Tibial artery (tissue), 4 donors: ENCODE data around the gene PALLD.

Source experiments
- DNase-seq, 2 donors: peaks; one replicate each; pipeline ENCODE4 v3.0.0-alpha.2; 2019
- H3K27ac ChIP-seq, 2 donors: fragments of 200-600 bp; sonication (generic) in 1 of 2; 1 replicate in 1 of 2; 2 replicates in 1 of 2; pipeline ENCODE4 v1.5.1; 2018 to 2019; ENCODE audit warnings: mild to moderate bottlenecking in 1 of 2
- H3K27me3 ChIP-seq, 2 donors: fragments of 200-600 bp; sonication (generic) in 1 of 2; one replicate each; pipeline versions ENCODE4 v1.5.1 to v1.6.0; 2016 to 2019
- H3K36me3 ChIP-seq, 3 donors: fragments of 200-600 bp; sonication (generic) in 2 of 3; one replicate each; pipeline ENCODE4 v1.5.1; 2016 to 2019; ENCODE audit warnings: mild to moderate bottlenecking in 2 of 3
- H3K4me1 ChIP-seq, 4 donors: fragments of 200-600 bp; sonication (generic) in 2 of 4; 1 replicate in 3 of 4; 2 replicates in 1 of 4; pipeline ENCODE4 v1.5.1; 2016 to 2019
- H3K4me3 ChIP-seq, 2 donors: fragments of 200-600 bp; sonication (generic) in 1 of 2; 1 replicate in 1 of 2; 2 replicates in 1 of 2; pipeline ENCODE4 v1.5.1; 2018 to 2019; ENCODE audit warnings: mild to moderate bottlenecking in 2 of 2
- H3K9me3 ChIP-seq, 3 donors: fragments of 200-600 bp; sonication (generic) in 1 of 3; one replicate each; pipeline ENCODE4 v1.5.1; 2016 to 2019
- CTCF ChIP-seq, 2 experiments: fragments of 200-600 bp in 1 of 2; fragments of 450-650 bp in 1 of 2; IDR thresholded peaks; one replicate each; pipeline ENCODE4 v1.5.1; 2017 to 2019; ENCODE audit warnings: antibody characterized with exemption in 2 of 2, mild to moderate bottlenecking in 1 of 2, moderate library complexity in 1 of 2
- intact Hi-C: fragments of 100-400 bp; cut with DNase I; formaldehyde crosslinking; loops from one replicate; pipeline ENCODE4 v1.15.0; 2023; ENCODE audit warnings: low total_unique reads

The PALLD gene

GRCh38 chr4:168514249-168514852 lies 17.5 kb downstream of the PALLD start:
- H3K4me1 ChIP-seq: no peaks in the 10 kb centered on the region
- intact Hi-C loops: loop anchor here (10.0 kb wide), 1 partner anchor 430 kb away; no protein-coding TSS in a partner anchor
- no peak overlapping the region for H3K4me3 ChIP-seq
- no peaks in the 10 kb centered on the region for H3K27me3 ChIP-seq
- no peaks in the 10 kb centered on the region for H3K9me3 ChIP-seq
- no peak for DNase-seq
- no peaks in the 10 kb centered on the region for H3K36me3 ChIP-seq
- no peak overlapping the region for H3K27ac ChIP-seq
- TF ChIP-seq CTCF (IDR thresholded peaks at IDR 0.05): peak; percentile 26 to 42

- H3K36me3 ChIP-seq: no peaks in the 10 kb centered on the region
- no peak for TF ChIP-seq CTCF (IDR thresholded peaks at IDR 0.05)
- H3K4me3 ChIP-seq: no peak overlapping the region
- H3K4me1 ChIP-seq: no peaks in the 10 kb centered on the region
- DNase-seq: no peak
- H3K27me3 ChIP-seq: no peaks in the 10 kb centered on the region
- intact Hi-C loops: loop anchor here (10.0 kb wide), 1 partner anchor 429 kb away; no protein-coding TSS in a partner anchor
- no peak overlapping the region for H3K27ac ChIP-seq
- H3K9me3 ChIP-seq: no peaks in the 10 kb centered on the region
Observed at GRCh38 chr4:168515222-168516011, 18.6 kb downstream of the PALLD start.

GRCh38 chr4:168516841-168517240 lies 20.0 kb downstream of the PALLD start:
- Histone ChIP-seq H3K36me3 (no peaks in the 10 kb centered on the region), H3K27me3 (no peaks in the 10 kb centered on the region), H3K27ac (no peak overlapping the region), H3K4me1 (no peaks in the 10 kb centered on the region), H3K4me3 (no peak overlapping the region), H3K9me3 (no peaks in the 10 kb centered on the region)
- DNase-seq: no peak
- intact Hi-C loops: loop anchor here (10.0 kb wide), 1 partner anchor 428 kb away; no protein-coding TSS in a partner anchor
- no peak for TF ChIP-seq CTCF (IDR thresholded peaks at IDR 0.05)

- Histone ChIP-seq H3K27ac (no peak overlapping the region), H3K36me3 (no peaks in the 10 kb centered on the region), H3K9me3 (no peaks in the 10 kb centered on the region), H3K4me1 (no peaks in the 10 kb centered on the region), H3K27me3 (no peaks in the 10 kb centered on the region), H3K4me3 (no peak overlapping the region)
- DNase-seq: no peak
- intact Hi-C loops: loop anchor here (10.0 kb wide), 1 partner anchor 425 kb away; no protein-coding TSS in a partner anchor
- TF ChIP-seq CTCF (IDR thresholded peaks at IDR 0.05): no peak
Observed at GRCh38 chr4:168519576-168519975, 22.7 kb downstream of the PALLD start.

- no peaks in the 10 kb centered on the region for H3K4me1 ChIP-seq
- TF ChIP-seq CTCF (IDR thresholded peaks at IDR 0.05): no peak
- H3K9me3 ChIP-seq: no peaks in the 10 kb centered on the region
- no peak overlapping the region for H3K27ac ChIP-seq
- H3K4me3 ChIP-seq: no peak overlapping the region
- H3K27me3 ChIP-seq: no peaks in the 10 kb centered on the region
- DNase-seq: no peak
- intact Hi-C loops: no loop called here
- no peaks in the 10 kb centered on the region for H3K36me3 ChIP-seq
Observed at GRCh38 chr4:168521721-168522120, 24.9 kb downstream of the PALLD start.
